ENCODE results near the gene MRPL33.

MRPL33 gene

GRCh38 chr2:27728081-27728858 is 43.2 kb upstream of the MRPL33 start:
- no peak for DNase-seq (ENCODE audit: low read depth)
- no peak overlapping the region for H3K4me3 ChIP-seq (ENCODE audit: low read depth, low read length)
- TF ChIP-seq, protein P1, sequence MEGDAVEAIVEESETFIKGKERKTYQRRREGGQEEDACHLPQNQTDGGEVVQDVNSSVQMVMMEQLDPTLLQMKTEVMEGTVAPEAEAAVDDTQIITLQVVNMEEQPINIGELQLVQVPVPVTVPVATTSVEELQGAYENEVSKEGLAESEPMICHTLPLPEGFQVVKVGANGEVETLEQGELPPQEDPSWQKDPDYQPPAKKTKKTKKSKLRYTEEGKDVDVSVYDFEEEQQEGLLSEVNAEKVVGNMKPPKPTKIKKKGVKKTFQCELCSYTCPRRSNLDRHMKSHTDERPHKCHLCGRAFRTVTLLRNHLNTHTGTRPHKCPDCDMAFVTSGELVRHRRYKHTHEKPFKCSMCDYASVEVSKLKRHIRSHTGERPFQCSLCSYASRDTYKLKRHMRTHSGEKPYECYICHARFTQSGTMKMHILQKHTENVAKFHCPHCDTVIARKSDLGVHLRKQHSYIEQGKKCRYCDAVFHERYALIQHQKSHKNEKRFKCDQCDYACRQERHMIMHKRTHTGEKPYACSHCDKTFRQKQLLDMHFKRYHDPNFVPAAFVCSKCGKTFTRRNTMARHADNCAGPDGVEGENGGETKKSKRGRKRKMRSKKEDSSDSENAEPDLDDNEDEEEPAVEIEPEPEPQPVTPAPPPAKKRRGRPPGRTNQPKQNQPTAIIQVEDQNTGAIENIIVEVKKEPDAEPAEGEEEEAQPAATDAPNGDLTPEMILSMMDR (conservative IDR thresholded peaks at IDR 0.05; ENCODE audit: low read depth, low read length): no peak

- TF ChIP-seq, protein P1 (conservative IDR thresholded peaks at IDR 0.05; ENCODE audit: low read depth, low read length): no peak
- peak; percentile 39 for DNase-seq (ENCODE audit: low read depth)
- H3K4me3 ChIP-seq (ENCODE audit: low read depth, low read length): no peak overlapping the region
These were observed 42.3 kb upstream of the MRPL33 start for GRCh38 chr2:27729198-27729597.

- TF ChIP-seq, protein P1 (conservative IDR thresholded peaks at IDR 0.05; ENCODE audit: low read depth, low read length): no peak
- no peak for DNase-seq (ENCODE audit: low read depth)
- H3K4me3 ChIP-seq (ENCODE audit: low read depth, low read length): no peak overlapping the region
These were observed 41.9 kb upstream of the MRPL33 start for GRCh38 chr2:27729614-27730013.

DNA sequence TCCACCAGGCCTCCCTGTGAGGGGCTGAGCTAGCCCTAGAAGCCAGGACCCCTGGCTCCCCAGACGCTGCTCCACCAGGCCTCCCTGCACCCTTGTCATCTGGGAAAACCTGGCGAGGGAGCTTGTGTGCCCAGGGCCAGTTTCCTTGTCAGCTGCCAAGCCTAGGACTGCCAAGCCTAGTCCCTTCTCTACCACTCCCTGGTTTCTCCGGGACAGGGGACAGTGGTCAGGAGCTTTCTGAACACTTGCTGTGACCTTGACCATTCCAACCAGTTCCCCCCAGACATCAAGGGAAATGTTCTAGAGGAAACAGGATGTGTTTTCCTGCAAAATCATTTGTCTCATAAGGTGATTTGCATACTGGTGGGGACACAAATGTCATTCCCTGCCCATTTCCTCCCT is 41.3 kb upstream of the MRPL33 start:
- TF ChIP-seq, protein P1 (conservative IDR thresholded peaks at IDR 0.05; ENCODE audit: low read depth, low read length): no peak
- H3K4me3 ChIP-seq (ENCODE audit: low read depth, low read length): no peak overlapping the region
- DNase-seq (ENCODE audit: low read depth): no peak

DNA sequence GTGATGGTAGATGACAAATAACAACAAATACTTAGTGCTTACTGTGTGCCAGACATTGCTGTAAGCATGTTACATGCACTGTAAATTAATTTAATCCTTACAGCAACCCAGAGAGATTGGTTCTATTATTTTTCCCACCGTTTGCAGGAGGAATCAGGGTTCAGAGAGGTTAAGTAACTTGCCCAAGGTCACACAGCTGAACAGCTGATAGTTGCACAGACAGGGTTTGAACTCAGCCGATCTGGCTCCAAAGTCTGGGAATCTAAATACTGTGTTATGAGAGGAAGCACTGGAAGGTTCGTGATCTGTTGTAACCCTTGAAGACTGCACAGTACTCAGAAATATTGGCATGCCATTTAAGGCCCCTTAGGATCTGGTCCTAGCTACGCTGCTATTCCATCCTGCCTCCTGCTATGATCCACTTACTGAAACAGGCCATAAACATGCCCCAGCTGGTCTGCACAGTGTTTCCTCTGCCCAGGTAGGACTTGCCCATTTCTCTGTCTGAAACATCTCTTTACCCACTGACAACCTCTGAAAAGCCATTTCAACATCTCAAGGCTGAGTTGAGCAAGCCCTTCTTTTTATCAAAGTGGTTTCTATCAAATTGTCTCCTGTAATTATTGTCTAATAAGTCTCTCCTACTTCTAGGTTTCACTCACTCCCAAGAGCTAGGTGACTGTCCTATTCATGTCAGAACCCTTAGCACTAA is 40.4 kb upstream of the MRPL33 start:
- DNase-seq (ENCODE audit: low read depth): no peak
- TF ChIP-seq, protein P1 (conservative IDR thresholded peaks at IDR 0.05; ENCODE audit: low read depth, low read length): no peak
- no peak overlapping the region for H3K4me3 ChIP-seq (ENCODE audit: low read depth, low read length)

DNA sequence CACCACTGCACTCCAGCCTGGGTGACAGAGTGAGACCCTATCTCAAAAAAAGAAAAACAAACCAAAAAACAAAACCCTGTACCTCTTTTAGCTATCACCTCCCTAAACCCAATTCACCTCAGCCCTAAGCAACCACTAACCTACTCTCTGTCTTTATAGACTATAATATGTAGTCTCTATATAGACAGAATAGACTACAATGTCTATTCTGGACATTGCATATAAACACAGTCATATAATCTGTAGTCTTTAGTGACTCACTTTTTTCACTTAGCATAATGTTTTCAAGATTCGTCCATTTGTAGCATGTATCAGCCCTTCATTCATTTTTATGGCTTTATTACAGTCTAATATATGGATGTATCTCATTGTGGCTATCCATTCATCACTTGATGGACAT is 37.2 kb upstream of the MRPL33 start:
- H3K4me3 ChIP-seq (ENCODE audit: low read depth, low read length): no peak overlapping the region
- TF ChIP-seq, protein P1 (conservative IDR thresholded peaks at IDR 0.05; ENCODE audit: low read depth, low read length): no peak
- DNase-seq (ENCODE audit: low read depth): no peak

All from choroid plexus epithelial cell (primary cell).